ENCODE measurements around the gene CAMK2D.

CAMK2D gene

GRCh38 chr4:113762186-113763028 is 869 bp upstream of the CAMK2D start:
- DNase-seq: peak; percentile 94

- DNase-seq: no peak
Measured at GRCh38 chr4:113760795-113761619, 531 bp downstream of the CAMK2D start.

- peak; percentile 37 for DNase-seq
Measured at GRCh38 chr4:113760094-113760794, 1.3 kb downstream of the CAMK2D start.

GRCh38 chr4:113759696-113760093 is 1.8 kb downstream of the CAMK2D start:
- DNase-seq: no peak

DNA sequence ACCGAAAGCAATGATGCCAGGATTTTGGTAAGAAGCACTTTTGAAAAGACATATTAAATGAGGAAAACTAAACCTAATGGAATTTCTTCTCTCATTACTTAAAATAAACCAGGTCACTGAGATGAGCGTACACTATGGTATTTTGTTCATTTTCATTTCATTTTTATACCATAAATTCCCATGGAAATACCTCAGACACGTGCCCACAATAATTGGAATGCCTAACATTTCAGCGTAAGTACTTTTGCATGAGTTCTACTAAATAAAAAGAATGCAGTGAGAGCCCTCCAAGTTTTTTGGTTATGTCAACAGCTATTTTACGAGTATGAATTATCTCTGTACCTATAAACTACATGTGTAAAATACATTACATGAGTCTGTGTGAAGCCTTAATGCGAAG is 3.2 kb downstream of the CAMK2D start:
- no peak for DNase-seq

- DNase-seq: no peak
Measured at GRCh38 chr4:113757486-113757885, 4.1 kb downstream of the CAMK2D start.

GRCh38 chr4:113756005-113756410 is 5.5 kb downstream of the CAMK2D start:
- no peak for DNase-seq

DNA sequence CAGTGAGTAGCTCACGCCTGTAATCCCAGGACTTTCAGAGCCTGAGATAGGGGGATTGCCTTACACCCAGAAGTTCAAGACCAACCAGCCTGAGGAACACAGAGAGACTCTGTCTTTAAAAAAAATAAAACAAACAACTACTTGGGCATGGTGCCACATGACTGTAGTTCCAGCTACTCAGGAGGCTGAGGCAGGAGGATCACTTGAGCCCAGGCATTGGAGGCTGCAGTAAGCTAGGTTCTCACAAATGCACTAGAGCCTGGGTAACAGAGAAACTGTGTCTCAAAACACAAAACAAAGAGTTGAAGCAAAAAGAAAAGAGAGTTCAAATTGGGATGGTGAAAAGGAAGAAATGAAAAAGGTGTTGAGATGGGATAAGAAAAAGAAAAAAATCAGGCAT is 10.8 kb downstream of the CAMK2D start:
- no peak for DNase-seq

- DNase-seq: no peak
Measured at GRCh38 chr4:113750296-113750695, 11.2 kb downstream of the CAMK2D start.

GRCh38 chr4:113749178-113749577 is 12.4 kb downstream of the CAMK2D start:
- DNase-seq: no peak

DNA sequence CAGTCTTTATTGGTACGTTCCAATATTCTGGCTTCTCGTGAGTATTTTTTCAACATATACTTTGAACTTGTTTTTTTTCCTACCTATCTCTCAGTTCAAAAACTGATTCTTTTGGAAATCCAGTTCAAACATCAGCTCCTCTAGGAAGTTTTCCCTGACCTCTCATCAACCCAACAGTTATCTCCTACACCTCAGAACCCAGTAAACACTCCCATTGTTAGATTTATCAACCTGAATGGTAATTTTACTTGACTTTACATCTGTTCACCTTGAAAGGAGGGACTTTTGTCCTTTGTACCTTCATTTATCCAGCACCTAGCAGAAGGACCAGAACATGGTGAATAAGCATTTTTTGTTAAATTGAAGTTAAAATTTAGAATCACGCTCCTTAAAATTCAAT is 13.6 kb downstream of the CAMK2D start:
- no peak for DNase-seq

DNA sequence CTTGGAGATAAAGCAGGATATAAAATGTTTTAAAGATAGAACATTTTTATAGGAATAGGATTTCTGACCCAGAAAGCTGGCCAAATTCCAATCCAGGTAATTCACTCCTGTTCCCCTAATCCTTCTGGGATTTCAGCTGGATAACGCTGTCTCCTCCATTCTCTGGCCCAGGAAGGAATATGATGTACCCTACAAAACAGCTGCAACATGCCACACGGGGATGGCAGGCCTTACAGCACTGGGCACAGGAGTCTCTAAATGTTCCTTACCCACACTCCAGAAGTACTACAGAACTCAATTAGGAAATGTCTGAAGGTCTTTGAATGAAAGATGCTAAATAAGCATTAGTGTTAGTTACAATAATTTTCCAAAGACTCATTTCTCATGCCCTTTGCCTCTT is 15.8 kb downstream of the CAMK2D start:
- DNase-seq: no peak

DNA sequence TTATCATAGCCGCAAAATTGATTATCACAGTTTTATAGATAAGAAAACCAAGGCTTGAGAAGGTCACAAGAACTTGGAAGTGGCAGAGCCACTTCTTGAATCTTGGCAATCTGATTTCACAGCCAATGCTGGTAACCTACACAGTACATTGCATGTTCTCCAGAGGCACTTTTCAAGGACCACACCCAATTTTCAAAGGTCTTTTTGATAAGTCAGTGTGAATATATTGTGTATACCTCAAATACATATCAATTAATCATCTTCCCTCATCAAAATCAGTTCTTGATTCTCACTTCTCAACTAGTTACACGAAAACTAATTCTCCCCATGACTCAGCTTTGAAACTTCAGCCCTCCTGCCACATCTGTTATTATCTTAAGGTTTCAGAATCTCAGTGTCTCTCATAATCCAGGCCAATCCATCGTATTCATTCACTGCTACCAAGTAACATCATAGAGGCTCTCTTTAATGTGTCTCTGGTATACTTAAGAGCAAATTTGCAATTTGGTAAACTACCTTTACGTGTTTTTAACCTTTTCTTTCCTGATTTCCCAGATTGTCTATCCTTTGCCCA is 16.8 kb downstream of the CAMK2D start:
- DNase-seq: no peak

- DNase-seq: no peak
Measured at GRCh38 chr4:113743690-113744089, 17.8 kb downstream of the CAMK2D start.

DNA sequence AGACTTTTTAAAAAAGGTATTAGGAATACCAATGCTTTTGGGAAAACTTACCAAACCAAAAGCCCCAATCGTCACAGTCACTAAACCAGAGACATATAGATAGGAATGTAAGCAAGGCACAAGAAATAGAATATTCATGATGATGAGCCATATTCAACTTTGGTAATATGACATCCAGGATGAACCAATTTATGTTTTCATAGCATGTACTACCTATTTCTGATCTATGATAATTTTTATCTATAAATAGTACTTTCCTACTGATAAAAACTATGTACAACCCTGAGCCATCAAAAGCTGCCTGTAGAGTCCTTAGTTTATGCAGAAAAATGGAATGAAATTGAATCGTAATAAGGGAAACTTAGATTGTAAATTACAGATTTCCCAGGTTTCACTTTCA is 18.9 kb downstream of the CAMK2D start:
- no peak for DNase-seq

DNA sequence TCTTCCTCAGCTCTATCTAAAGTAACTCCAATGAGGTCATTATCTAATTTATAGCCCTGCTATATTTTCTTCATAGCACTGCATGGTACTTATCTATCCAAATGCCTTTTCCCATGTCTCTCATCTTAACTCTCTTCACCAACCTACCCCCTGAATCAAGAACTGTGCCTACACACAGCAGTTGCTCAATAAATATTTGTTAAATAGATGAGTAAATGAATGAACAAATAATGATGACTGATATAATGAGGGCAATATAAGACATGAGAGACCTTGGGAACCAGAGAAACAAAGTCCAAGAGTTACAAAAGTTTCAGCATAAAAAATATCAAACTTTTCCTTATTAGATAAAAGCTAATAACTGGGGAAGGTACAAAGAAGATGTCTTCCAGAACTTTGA is 19.6 kb downstream of the CAMK2D start:
- DNase-seq: no peak

GRCh38 chr4:113740857-113741379 is 20.6 kb downstream of the CAMK2D start:
- no peak for DNase-seq

DNA sequence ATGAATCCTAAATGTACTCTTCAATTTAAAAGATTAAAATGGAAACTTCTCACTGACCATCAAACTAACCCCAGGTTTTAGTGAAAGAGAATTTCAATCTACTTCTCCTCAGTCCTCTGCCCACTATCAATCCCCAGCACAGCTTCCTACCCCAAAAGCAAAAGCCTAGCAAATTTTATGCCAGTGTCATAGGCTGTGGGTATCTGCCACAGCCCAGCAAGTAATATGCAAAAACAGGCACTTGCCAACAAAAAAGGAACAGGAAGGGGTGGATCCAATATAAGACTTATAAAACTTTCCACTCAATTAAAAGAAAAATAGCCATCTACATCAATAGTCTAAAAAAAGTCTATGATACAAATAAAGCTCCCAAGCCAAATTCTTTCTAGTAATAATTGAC is 22.3 kb downstream of the CAMK2D start:
- DNase-seq: no peak

DNA sequence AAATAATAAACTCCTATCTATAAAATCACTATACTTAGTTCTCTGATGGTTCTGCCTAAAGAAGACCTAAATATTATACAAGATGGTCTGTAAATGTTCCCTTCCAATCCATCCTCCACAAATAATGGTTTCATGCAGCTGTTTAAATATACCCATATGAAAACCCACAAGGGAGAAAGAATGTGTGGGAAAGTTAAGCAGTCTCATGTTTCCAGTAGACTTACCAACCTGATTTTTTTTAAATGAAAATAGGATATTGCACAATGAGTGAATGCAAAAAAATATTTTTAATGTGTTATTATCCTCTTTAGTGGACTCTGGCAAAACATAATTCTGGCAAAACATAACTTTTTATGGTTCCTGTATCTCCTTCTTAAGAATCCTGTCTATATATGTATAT is 23.3 kb downstream of the CAMK2D start:
- DNase-seq: no peak

DNA sequence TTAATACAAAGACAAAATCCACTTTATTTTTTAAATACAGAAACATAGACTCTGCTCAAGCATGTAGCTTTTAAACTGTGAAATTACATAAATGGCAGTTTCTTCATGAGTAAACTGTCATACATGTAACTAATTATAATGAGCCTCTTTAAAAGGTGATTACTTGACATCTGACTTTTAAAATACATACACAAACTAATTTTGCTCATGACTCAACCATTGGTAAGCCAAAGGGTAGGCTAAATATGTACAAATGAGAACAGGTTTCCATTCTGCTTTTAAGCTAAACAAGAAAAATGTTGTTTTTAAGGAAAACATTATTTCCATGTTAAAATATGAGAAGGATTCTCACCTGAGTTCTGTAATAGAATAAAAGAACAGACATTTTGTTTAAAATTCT is 27.9 kb downstream of the CAMK2D start:
- DNase-seq: no peak

DNA sequence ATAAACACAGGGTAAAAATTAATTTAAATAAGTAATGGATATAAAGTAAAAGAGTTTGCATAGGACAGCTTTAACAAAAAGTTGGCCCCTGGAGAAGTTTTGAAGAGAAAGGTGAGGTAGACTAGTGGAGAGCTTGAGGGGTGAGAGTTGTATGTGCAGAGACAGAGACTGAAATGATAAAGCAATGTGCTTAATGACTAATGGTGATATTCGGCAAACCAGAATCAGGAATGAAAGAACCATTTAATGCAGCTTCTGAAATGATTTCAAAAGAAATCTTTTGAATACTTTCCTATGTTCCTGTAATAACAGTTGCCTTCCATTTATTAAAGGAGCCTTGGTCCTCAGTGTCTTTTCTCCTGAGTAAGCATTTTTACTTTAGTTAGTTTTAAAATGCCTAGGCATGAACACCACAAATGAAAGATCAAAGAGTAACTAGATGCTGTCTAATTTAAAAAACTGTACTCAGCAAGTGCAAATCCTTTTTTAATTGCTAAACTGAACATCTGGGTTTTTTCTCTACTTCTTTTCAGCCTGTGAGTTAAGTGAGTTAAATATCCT is 28.5 kb downstream of the CAMK2D start:
- no peak for DNase-seq

DNA sequence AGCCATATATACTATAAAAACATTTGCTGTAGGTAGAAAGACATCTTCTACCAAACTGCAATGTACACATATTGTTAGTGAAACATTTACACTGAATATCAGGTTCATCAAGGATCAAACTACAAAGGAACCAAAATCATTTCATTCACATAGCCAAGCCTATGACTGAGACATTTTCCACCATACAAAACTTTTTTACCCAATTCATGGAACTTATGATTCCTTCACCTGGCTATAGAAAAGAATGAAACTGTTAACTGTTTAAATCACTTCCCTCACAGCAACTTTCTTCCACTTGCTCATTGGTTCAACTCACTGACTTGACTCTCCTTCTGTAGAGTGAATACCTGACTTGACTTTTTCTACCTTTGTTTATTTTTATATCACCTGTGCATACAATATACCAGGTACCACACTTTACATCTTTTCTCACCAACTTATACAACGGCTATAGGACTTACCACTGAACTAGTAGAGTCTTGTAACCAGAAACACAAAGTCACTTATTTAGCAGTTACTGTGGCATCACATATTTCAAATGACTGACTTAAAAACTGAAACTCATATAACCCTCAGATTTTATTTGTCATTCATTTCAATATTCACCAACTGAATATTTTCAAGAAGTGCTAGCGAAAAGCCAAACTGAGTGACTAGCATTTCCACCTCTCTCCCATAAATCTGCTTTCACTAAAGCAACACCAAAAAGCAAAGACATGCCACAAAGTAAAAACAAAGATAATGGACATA is 30.9 kb downstream of the CAMK2D start:
- DNase-seq: no peak
